Measurements from ENCODE around the gene ZSWIM6.

The ZSWIM6 gene

DNA sequence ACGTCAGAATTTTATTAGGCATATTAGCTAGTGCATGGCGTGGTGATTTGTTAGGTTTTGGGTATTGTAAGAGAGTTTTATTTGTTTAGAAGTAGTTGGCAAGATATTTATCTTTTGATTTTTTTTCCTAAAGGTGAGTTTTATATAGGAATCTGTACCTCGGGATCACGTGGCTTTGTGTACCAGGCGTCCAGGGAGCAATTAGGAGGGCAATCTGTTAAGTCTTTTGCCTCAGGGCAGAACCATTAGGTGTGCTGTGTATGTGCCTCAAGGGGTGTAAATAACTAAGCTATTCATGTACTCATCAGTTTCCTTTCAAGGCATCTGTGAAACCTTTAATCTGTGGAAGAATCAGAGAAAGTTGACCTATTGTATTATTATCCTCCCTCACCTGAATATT lies 39.4 kb downstream of the ZSWIM6 start:
- Histone ChIP-seq H3K27me3 (replicated peaks; ENCODE audit: control insufficient read depth, insufficient read depth, low read length) (no peaks in the 10 kb centered on the region), H3K36me3 (ENCODE audit: control insufficient read depth, insufficient read depth, low read length) (no peaks in the 10 kb centered on the region), H3K4me3 (replicated peaks; ENCODE audit: low read depth, low read length) (no peak overlapping the region)
- DNase-seq (ENCODE audit: extremely low read depth, insufficient read length): no peak
- TF ChIP-seq CTCF (IDR thresholded peaks at IDR 0.05; ENCODE audit: insufficient read depth, low read length, poor library complexity, severe bottlenecking): no peak

- no peak for DNase-seq (ENCODE audit: extremely low read depth, insufficient read length)
- no peak for TF ChIP-seq CTCF (IDR thresholded peaks at IDR 0.05; ENCODE audit: insufficient read depth, low read length, poor library complexity, severe bottlenecking)
- H3K36me3 ChIP-seq (ENCODE audit: control insufficient read depth, insufficient read depth, low read length): no peaks in the 10 kb centered on the region
- no peaks in the 10 kb centered on the region for H3K27me3 ChIP-seq (replicated peaks; ENCODE audit: control insufficient read depth, insufficient read depth, low read length)
- H3K4me3 ChIP-seq (replicated peaks; ENCODE audit: low read depth, low read length): no peak overlapping the region
Measured at GRCh38 chr5:61379677-61380076, 47.6 kb downstream of the ZSWIM6 start.

- no peaks in the 10 kb centered on the region for H3K36me3 ChIP-seq (ENCODE audit: control insufficient read depth, insufficient read depth, low read length)
- no peak for TF ChIP-seq CTCF (IDR thresholded peaks at IDR 0.05; ENCODE audit: insufficient read depth, low read length, poor library complexity, severe bottlenecking)
- no peaks in the 10 kb centered on the region for H3K27me3 ChIP-seq (replicated peaks; ENCODE audit: control insufficient read depth, insufficient read depth, low read length)
- no peak overlapping the region for H3K4me3 ChIP-seq (replicated peaks; ENCODE audit: low read depth, low read length)
- DNase-seq (ENCODE audit: extremely low read depth, insufficient read length): no peak
Measured at GRCh38 chr5:61381968-61382367, 49.9 kb downstream of the ZSWIM6 start.

DNA sequence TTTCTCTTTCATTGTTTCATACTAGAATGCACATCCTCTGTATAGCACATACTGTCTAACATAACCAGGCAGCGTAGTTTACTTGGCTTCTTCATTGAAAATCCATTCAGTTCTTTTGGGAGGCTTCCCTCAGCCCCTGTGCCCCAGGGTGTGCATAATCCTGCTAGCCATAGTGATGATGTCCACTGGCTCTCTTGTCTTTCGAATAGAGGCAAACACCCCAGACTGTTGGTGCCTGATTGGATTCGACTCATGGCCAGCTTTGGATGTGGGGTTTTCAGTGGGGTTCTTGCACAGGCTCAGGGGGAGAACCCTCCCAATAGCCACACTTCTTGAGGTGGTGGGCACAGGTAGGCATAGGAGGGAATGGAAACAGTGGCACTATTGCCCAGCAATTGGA lies 53.6 kb downstream of the ZSWIM6 start:
- Histone ChIP-seq H3K4me3 (replicated peaks; ENCODE audit: low read depth, low read length) (no peak overlapping the region), H3K36me3 (ENCODE audit: control insufficient read depth, insufficient read depth, low read length) (no peaks in the 10 kb centered on the region), H3K27me3 (replicated peaks; ENCODE audit: control insufficient read depth, insufficient read depth, low read length) (no peaks in the 10 kb centered on the region; the same call in 1 of the 2 replicates)
- DNase-seq (ENCODE audit: extremely low read depth, insufficient read length): no peak
- TF ChIP-seq CTCF (IDR thresholded peaks at IDR 0.05; ENCODE audit: insufficient read depth, low read length, poor library complexity, severe bottlenecking): no peak

- Histone ChIP-seq H3K4me3 (replicated peaks; ENCODE audit: low read depth, low read length) (no peak overlapping the region), H3K36me3 (ENCODE audit: control insufficient read depth, insufficient read depth, low read length) (no peaks in the 10 kb centered on the region), H3K27me3 (replicated peaks; ENCODE audit: control insufficient read depth, insufficient read depth, low read length) (no peaks in the 10 kb centered on the region; the same call in 1 of the 2 replicates)
- TF ChIP-seq CTCF (IDR thresholded peaks at IDR 0.05; ENCODE audit: insufficient read depth, low read length, poor library complexity, severe bottlenecking): no peak
- no peak for DNase-seq (ENCODE audit: extremely low read depth, insufficient read length)
Measured at GRCh38 chr5:61386045-61386800, 54.2 kb downstream of the ZSWIM6 start.
